Activated T-cell treated with anti-CD3 and anti-CD28 coated beads, Interleukin-2, amount 50 U/mL, for 72 hours (primary cell): ENCODE data around the gene ZSWIM6. TPM values are rescaled to one million over a fixed set of nuclear protein-coding genes. Genes with fewer than 3 reads are reported as not detected.
A peak's percentile ranks its signal among the peaks of the same experiment; 100 is the strongest.

Experiments used
- ATAC-seq, 2 donors: fragments of 150-1000 bp; cut with Tn5 transposase; replicated peaks in 1 of 2; 2 replicates each; pipeline ENCODE4 v1.10.0; 2021; ENCODE audit warnings: moderate library complexity in 2 of 2, mild to moderate bottlenecking in 1 of 2
- DNase-seq, 2 donors: peaks; one replicate each; pipeline ENCODE4 v3.0.0; 2021 to 2022; ENCODE audit warnings: mixed read lengths in 1 of 2
- H3K27ac Mint-ChIP-seq: one replicate; pipeline ENCODE4 v1.8.0; 2022; ENCODE audit warnings: mild to moderate bottlenecking, moderate library complexity, mixed read lengths
- H3K27me3 Mint-ChIP-seq: one replicate; pipeline ENCODE4 v1.8.0; 2022; ENCODE audit warnings: low read depth, mixed read lengths
- H3K36me3 Mint-ChIP-seq, 2 donors: one replicate each; pipeline ENCODE4 v1.8.0; 2022; ENCODE audit warnings: mixed read lengths in 2 of 2, mild to moderate bottlenecking in 1 of 2; ENCODE audit not compliant: insufficient read depth in 2 of 2
- H3K4me1 Mint-ChIP-seq: one replicate; pipeline ENCODE4 v1.8.0; 2022; ENCODE audit warnings: low read depth, mixed read lengths
- H3K4me3 Mint-ChIP-seq, 2 donors: one replicate each; pipeline ENCODE4 v1.8.0; 2022; ENCODE audit warnings: mild to moderate bottlenecking in 2 of 2, mixed read lengths in 2 of 2, moderate library complexity in 2 of 2
- H3K9me3 Mint-ChIP-seq, 2 donors: one replicate each; pipeline ENCODE4 v1.8.0; 2022; ENCODE audit warnings: mixed read lengths in 2 of 2
- total RNA-seq, 2 donors: library from RNA; stranded (reverse); gene quantifications; one replicate each; pipeline ENCODE4 v1.2.3, GENCODE V29; 2022

ZSWIM6 gene
- total RNA-seq, 2 donors from 2014 or later: 6.9 to 8.6 TPM

GRCh38 chr5:61567337-61567736 is 235.3 kb downstream of the ZSWIM6 start:
- Mint-ChIP-seq H3K4me1 (no peaks in the 10 kb centered on the region), H3K4me3 (no peak overlapping the region), H3K9me3 (no peaks in the 10 kb centered on the region), H3K36me3 (no peaks in the 10 kb centered on the region), H3K27me3 (no peaks in the 10 kb centered on the region), H3K27ac (no peak overlapping the region)
- ATAC-seq (no peak), DNase-seq (no peak)

- Mint-ChIP-seq H3K9me3 (no peaks in the 10 kb centered on the region), H3K4me3 (no peak overlapping the region), H3K36me3 (no peaks in the 10 kb centered on the region), H3K27me3 (peaks cover 7% of the 10 kb centered on the region), H3K4me1 (no peaks in the 10 kb centered on the region), H3K27ac (no peak overlapping the region)
- no peak for DNase-seq
- ATAC-seq: no peak
These were observed 237.3 kb downstream of the ZSWIM6 start for GRCh38 chr5:61569353-61569752.

GRCh38 chr5:61570767-61571166 is 238.7 kb downstream of the ZSWIM6 start:
- Mint-ChIP-seq H3K9me3 (no peaks in the 10 kb centered on the region), H3K27me3 (peaks cover 7% of the 10 kb centered on the region), H3K27ac (no peak overlapping the region), H3K36me3 (no peaks in the 10 kb centered on the region), H3K4me3 (no peak overlapping the region), H3K4me1 (peaks cover 5% of the 10 kb centered on the region)
- no peak for ATAC-seq
- DNase-seq: no peak

GRCh38 chr5:61572959-61573358 is 240.9 kb downstream of the ZSWIM6 start:
- ATAC-seq (no peak), DNase-seq (no peak)
- H3K27ac Mint-ChIP-seq: no peak overlapping the region
- H3K4me3 Mint-ChIP-seq: no peak overlapping the region
- H3K9me3 Mint-ChIP-seq: no peaks in the 10 kb centered on the region
- peaks cover 5% of the 10 kb centered on the region for H3K4me1 Mint-ChIP-seq
- peaks cover 7% of the 10 kb centered on the region for H3K27me3 Mint-ChIP-seq
- no peaks in the 10 kb centered on the region for H3K36me3 Mint-ChIP-seq

DNA sequence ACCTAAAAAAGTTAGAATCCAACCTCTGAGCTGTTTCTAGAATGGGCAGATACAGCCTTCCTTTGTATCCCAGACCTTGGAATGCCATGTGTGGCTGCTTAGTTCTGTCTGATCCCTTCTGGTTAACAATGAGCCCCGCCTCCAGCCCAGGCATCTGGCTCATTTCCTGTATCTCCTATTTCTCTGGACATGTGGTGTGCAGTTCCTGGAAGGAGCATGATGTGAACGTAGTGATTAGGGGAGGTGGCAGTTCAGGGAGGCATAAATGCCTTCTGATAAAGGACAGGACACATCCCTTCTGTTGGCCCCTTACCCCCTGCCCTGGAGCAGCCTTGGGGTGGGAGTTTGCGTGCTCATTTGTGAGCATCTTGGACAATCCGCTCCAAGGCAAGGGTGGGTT is 243.0 kb downstream of the ZSWIM6 start:
- no peaks in the 10 kb centered on the region for H3K9me3 Mint-ChIP-seq
- H3K4me3 Mint-ChIP-seq: no peak overlapping the region
- peaks cover 7% of the 10 kb centered on the region for H3K27me3 Mint-ChIP-seq
- H3K4me1 Mint-ChIP-seq: peaks cover 5% of the 10 kb centered on the region
- no peaks in the 10 kb centered on the region for H3K36me3 Mint-ChIP-seq
- H3K27ac Mint-ChIP-seq: no peak overlapping the region
- DNase-seq: no peak
- ATAC-seq: no peak

- Mint-ChIP-seq H3K36me3 (no peaks in the 10 kb centered on the region), H3K9me3 (no peaks in the 10 kb centered on the region), H3K27ac (no peak overlapping the region), H3K27me3 (peaks cover 7% of the 10 kb centered on the region), H3K4me3 (no peak overlapping the region), H3K4me1 (peaks cover 5% of the 10 kb centered on the region)
- ATAC-seq: no peak
- no peak for DNase-seq
These were observed 243.5 kb downstream of the ZSWIM6 start for GRCh38 chr5:61575581-61575980.

DNA sequence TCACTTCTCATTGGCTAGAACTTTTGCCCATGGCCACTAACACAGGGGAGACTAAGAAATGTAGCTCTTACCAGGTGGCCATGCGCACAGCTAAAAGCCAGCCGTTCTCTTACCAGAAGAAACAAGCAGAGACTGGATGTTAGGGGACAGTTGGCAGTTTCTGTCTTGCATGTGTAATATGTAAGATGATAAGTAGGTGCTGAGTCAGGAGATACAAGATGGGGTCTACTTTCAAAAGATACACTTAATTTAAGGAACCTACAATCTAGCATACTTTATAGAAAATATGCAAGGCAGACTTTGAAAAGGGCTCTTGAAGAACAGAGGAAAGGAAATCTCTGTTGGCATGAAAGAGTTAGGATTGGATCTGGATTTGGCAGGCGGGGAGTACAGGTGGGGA is 244.5 kb downstream of the ZSWIM6 start:
- no peaks in the 10 kb centered on the region for H3K9me3 Mint-ChIP-seq

DNA sequence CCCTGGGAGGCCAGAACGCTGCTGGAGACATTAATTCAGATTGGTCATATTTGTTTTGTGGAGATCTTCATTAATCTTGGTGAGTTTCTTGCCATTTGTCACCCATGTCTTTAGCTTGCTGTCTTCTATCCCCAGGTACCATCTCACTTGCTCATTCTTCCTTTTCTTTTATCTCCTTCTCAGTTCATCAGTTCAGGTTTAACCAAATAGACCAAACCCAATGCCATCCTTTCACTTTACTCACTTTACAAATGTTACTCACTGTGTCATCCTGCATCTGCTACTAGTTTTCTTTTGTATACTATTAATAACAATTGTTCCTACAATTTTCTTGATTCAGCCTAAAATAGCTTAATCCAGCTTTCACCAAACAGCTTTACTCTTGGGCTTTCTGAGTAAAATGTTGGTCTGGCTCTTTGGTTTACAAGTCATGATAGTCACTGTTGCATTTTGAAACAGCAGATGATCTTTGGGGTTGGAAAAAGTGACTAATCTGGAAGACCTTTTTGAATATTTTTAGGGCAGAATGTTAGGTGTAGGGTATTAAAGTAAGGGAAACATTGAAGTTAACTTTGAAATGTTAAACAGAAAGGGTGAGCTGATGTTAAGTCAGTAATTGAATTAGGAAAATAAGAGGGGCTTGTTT is 246.9 kb downstream of the ZSWIM6 start:
- H3K9me3 Mint-ChIP-seq: no peaks in the 10 kb centered on the region
- peaks cover 5% of the 10 kb centered on the region for H3K4me1 Mint-ChIP-seq
- peak in 1 of 2 donors; percentile 25 for DNase-seq
- H3K27ac Mint-ChIP-seq: no peak overlapping the region
- ATAC-seq: peak; percentile 83 to 85
- H3K27me3 Mint-ChIP-seq: no peaks in the 10 kb centered on the region
- H3K4me3 Mint-ChIP-seq: no peak overlapping the region
- no peaks in the 10 kb centered on the region for H3K36me3 Mint-ChIP-seq

More for the DNA sequence above, 244.5 kb downstream of the ZSWIM6 start:
- ATAC-seq: no peak
- no peak overlapping the region for H3K27ac Mint-ChIP-seq
- H3K36me3 Mint-ChIP-seq: no peaks in the 10 kb centered on the region
- H3K4me1 Mint-ChIP-seq: peaks cover 5% of the 10 kb centered on the region
- DNase-seq: no peak
- H3K27me3 Mint-ChIP-seq: peaks cover 7% of the 10 kb centered on the region
- H3K4me3 Mint-ChIP-seq: no peak overlapping the region

DNA sequence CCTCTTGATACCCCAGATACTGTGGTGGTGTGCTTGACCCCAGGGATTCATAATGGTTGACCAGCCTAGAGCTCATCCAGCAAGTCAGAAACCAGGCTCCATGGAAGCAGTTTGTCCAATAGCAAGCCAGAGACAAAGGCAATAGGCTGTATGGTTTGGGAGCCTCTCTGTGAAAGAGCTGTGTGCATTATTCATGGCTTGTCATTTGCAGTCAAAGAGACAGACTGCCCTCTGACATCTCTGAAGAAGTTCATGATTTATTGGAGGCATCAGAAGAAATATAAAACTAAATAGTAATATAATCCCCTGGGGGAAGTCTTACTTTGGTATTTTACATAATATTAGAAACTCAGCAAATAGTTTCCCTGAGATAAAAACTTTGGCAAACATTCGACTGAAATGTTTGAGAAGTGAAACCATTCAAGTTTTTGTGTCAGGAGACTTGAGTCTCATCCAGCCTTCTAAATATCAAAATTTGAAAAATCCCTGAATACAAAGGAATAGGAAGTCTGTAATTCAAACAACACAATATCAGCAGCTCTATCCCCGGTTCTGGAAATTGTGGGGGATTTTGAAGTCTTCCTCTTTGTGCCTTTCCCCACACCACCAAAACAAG is 250.3 kb downstream of the ZSWIM6 start:
- H3K27ac Mint-ChIP-seq: no peak overlapping the region
- DNase-seq (no peak), ATAC-seq (no peak)
- no peaks in the 10 kb centered on the region for H3K27me3 Mint-ChIP-seq
- H3K36me3 Mint-ChIP-seq: peaks cover 0 to 4% of the 10 kb centered on the region in 2 donors
- H3K4me3 Mint-ChIP-seq: no peak overlapping the region
- peaks cover 0 to 2% of the 10 kb centered on the region in 2 donors for H3K9me3 Mint-ChIP-seq
- no peaks in the 10 kb centered on the region for H3K4me1 Mint-ChIP-seq

GRCh38 chr5:61582887-61583286 is 250.8 kb downstream of the ZSWIM6 start:
- ATAC-seq (no peak), DNase-seq (no peak)
- H3K27me3 Mint-ChIP-seq: no peaks in the 10 kb centered on the region
- peaks cover 0 to 4% of the 10 kb centered on the region in 2 donors for H3K36me3 Mint-ChIP-seq
- H3K4me1 Mint-ChIP-seq: no peaks in the 10 kb centered on the region
- H3K9me3 Mint-ChIP-seq: peaks cover 0 to 2% of the 10 kb centered on the region in 2 donors
- no peak overlapping the region for H3K4me3 Mint-ChIP-seq
- H3K27ac Mint-ChIP-seq: no peak overlapping the region

DNA sequence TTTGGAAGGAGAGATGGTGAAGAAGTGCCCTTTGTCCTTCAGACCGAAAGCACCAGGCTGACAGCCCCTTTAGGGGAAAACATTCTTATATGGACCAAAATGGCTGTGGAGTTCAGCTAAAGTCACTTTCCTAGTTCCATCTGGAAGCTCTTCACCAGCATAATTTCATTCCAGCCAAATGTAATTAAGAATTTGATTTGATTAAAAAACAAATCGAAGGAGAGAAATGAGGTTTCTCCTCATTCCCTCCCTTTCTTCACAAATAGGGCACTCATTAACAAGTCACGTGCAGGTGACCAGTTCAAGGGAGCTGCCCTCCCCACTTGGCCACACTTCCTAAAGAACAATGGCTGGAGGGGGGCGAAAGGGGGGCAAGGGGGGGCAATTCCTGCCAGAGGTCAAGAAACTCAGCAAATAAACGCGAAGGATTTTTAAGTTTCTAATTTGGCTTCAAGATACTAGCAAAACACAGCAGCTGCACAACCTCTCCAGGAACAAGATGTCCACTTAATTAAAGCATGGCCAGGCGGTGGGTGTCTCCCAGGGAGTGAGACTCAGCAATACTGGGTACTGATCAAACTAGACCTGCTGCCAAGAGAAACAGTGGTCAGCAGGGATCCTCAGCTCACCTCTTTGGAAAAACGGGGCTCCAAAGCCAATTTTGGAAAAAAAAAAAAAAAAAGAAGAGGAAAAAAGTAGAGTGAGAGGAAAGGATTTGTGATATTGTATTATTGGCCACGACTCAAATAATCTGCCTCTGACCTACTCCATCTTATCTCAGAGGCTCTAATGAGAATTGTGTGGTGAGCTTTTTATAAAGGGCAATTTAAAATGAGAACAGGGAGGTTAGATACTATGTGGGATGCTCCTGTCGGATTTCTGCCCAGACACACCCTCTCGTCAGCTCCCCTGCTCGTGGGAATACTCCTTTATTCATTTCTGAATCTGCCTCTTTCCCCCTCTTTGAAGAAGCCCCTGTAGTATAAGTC is 254.3 kb downstream of the ZSWIM6 start:
- DNase-seq: no peak
- peaks cover 0 to 2% of the 10 kb centered on the region in 2 donors for H3K9me3 Mint-ChIP-seq
- no peak overlapping the region for H3K4me3 Mint-ChIP-seq
- no peak for ATAC-seq
- no peaks in the 10 kb centered on the region for H3K4me1 Mint-ChIP-seq
- H3K36me3 Mint-ChIP-seq: peaks cover 0 to 4% of the 10 kb centered on the region in 2 donors
- H3K27ac Mint-ChIP-seq: no peak overlapping the region
- H3K27me3 Mint-ChIP-seq: no peaks in the 10 kb centered on the region

GRCh38 chr5:61587125-61587524 is 255.1 kb downstream of the ZSWIM6 start:
- Mint-ChIP-seq H3K9me3 (peaks cover 0 to 2% of the 10 kb centered on the region in 2 donors), H3K4me3 (no peak overlapping the region), H3K27ac (no peak overlapping the region)

GRCh38 chr5:61588216-61588615 is 256.2 kb downstream of the ZSWIM6 start:
- Mint-ChIP-seq H3K4me1 (no peaks in the 10 kb centered on the region), H3K27me3 (no peaks in the 10 kb centered on the region), H3K9me3 (peaks cover 0 to 2% of the 10 kb centered on the region in 2 donors), H3K4me3 (no peak overlapping the region), H3K36me3 (peaks cover 0 to 4% of the 10 kb centered on the region in 2 donors), H3K27ac (no peak overlapping the region)
- no peak for ATAC-seq
- no peak for DNase-seq

More at GRCh38 chr5:61587125-61587524, 255.1 kb downstream of the ZSWIM6 start:
- H3K36me3 Mint-ChIP-seq: peaks cover 0 to 4% of the 10 kb centered on the region in 2 donors
- ATAC-seq (no peak), DNase-seq (no peak)
- H3K27me3 Mint-ChIP-seq: no peaks in the 10 kb centered on the region
- H3K4me1 Mint-ChIP-seq: no peaks in the 10 kb centered on the region
